Measurements from ENCODE around the gene CLDN17. TPM values are rescaled to one million over a fixed set of nuclear protein-coding genes. Genes with fewer than 3 reads are reported as not detected.

CLDN17 gene, protein sequence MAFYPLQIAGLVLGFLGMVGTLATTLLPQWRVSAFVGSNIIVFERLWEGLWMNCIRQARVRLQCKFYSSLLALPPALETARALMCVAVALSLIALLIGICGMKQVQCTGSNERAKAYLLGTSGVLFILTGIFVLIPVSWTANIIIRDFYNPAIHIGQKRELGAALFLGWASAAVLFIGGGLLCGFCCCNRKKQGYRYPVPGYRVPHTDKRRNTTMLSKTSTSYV
- not detected for polyA plus RNA-seq (2013, experiment 1 of 2)
- not detected for polyA plus RNA-seq (2013, experiment 2 of 2)

DNA sequence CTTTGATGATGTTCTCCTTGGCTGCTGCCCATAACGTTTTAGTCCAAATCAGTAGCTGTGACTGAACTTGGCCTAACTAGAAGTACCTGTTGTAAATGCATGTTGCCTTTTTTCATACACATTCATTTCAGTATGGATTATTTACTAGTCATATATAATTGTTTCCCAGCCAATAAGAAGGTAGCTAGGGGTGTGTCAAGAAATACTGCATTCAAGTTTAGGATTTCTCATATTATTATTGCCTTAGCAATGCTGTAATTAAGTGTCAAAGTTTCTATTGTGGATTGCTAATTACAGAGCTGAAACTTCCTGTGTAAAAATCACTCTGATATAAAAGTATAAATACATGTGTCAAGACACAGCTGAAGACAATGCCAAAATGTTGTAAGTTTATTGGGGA, at the start of gene CLDN17:
CLDN17 (minus strand) TSS at position 101 of the 400 bp plus-strand sequence. CDS start 188 bp downstream, outside the sequence.
- H3K14ac ChIP-seq (ENCODE audit: low read length in 2 of 2) = no peak within 1 kb of the TSS
- H2AK5ac ChIP-seq (ENCODE audit: low read length, severe bottlenecking) = no peak within 1 kb of the TSS
- no peak within 1 kb of the TSS for H2BK15ac ChIP-seq (ENCODE audit: low read depth, poor library complexity, severe bottlenecking)
- no peaks in the 10 kb centered on the region for H3K79me1 ChIP-seq (replicated peaks; ENCODE audit: low read length, poor library complexity, severe bottlenecking)
- H3K4ac ChIP-seq (ENCODE audit: low read depth in 1 of 2, low read length in 2 of 2) = no peak within 1 kb of the TSS
- no peak within 1 kb of the TSS for H3K23ac ChIP-seq (ENCODE audit: low read length in 2 of 2)
- no peak within 1 kb of the TSS for H2AFZ ChIP-seq (ENCODE audit: low read depth, low read length)
- no peak within 1 kb of the TSS for H3K18ac ChIP-seq (ENCODE audit: low read depth in 1 of 2, low read length in 2 of 2)
- no peak within 1 kb of the TSS for H3K4me2 ChIP-seq (ENCODE audit: low read length, poor library complexity, severe bottlenecking)
- no peak for DNase-seq
- no peak within 1 kb of the TSS for H3K4me3 ChIP-seq (ENCODE audit: insufficient read depth in 1 of 2, low read depth in 1 of 2, low read length in 2 of 2)
- no peak within 1 kb of the TSS for H4K91ac ChIP-seq (ENCODE audit: low read length)
- H3K27me3 ChIP-seq (ENCODE audit: control insufficient read depth in 1 of 2, insufficient read depth in 1 of 2, low read length in 2 of 2) = no peaks in the 10 kb centered on the region
- H3K9me3 ChIP-seq (ENCODE audit: control insufficient read depth, low read length) = no peaks in the 10 kb centered on the region
- no peaks in the 10 kb centered on the region for H3K36me3 ChIP-seq (ENCODE audit: control insufficient read depth in 1 of 2, insufficient read depth in 2 of 2, low read depth in 1 of 2, low read length in 2 of 2)
- H2BK120ac ChIP-seq (ENCODE audit: low read depth, low read length) = no peak within 1 kb of the TSS
- H3K4me1 ChIP-seq (ENCODE audit: control insufficient read depth, insufficient read depth, low read depth, low read length) = no peaks in the 10 kb centered on the region
- no CpG with 5 or more reads among the region's 1 CpG for WGBS
- no peak within 1 kb of the TSS for H4K8ac ChIP-seq (ENCODE audit: low read length)
- H2BK12ac ChIP-seq (ENCODE audit: low read length in 2 of 2) = no peak within 1 kb of the TSS
- no peak within 1 kb of the TSS for H3K9ac ChIP-seq (ENCODE audit: low read length)
- H3K27ac ChIP-seq (ENCODE audit: low read length, poor library complexity, severe bottlenecking) = no peak within 1 kb of the TSS
- H2BK5ac ChIP-seq (ENCODE audit: low read depth, low read length, poor library complexity, severe bottlenecking) = no peak within 1 kb of the TSS

DNA sequence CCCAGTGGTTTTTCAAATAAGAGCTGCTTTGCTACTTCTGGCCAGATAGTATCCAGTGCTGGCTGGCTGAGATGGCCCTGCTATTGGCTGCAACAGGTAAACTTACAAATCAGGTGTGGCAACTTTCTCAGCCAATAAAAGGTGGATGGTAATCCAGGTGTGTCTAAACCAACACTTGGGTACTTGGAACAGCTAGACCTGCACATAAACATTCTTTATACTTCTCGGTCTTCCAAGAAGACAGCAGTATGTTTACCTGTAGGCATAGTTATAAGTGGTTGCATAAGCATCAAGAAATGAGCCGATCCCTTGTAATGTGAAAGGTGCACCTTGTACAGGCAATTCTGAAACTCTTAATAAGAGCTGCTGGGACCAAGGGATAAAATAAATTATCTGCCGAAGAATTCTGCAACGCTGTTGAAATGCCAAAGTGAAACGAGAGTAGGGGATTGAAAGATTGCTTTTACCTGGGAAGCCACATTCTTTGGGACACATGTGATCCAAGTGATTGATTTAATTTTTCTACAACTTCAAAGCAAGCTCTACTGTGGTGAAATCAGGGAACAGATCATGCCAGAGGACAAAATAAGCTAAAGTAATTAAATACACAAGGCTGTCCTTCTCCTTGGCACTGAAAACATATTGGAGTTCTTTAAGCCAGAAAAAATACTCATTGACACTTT, 49.6 kb upstream of the CLDN17 start, which contains the start of gene CLDN8:
CLDN8 (minus strand) TSS at position 57 of the 683 bp plus-strand sequence. CDS start 172 bp downstream, outside the sequence.
- no peak within 1 kb of the TSS for H3K14ac ChIP-seq (ENCODE audit: low read length in 2 of 2)
- 84% methylated on average over 5 of the region's 5 CpGs for WGBS
- H2BK15ac ChIP-seq (ENCODE audit: low read depth, poor library complexity, severe bottlenecking) = no peak within 1 kb of the TSS

DNA sequence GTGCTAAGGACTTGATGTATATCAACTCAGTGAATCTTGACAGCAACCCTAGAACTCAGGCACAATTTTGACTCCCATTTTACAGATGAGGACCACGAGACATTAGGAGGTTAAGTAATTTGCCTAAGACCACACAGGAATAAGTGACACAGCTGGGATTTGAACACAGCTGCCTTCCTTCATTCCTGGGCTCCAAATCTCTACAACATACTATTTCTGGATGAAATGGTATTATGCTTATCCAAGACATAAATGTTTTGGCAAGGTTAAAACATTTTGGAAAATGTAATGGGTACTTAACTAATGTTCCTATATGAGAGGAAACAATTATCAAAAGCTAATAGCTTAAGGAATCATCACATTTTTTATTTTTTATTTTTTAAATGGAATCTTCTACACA, 44.5 kb upstream of the CLDN17 start:
- Histone ChIP-seq H3K9ac (ENCODE audit: low read length) (no peak overlapping the region), H3K4me1 (ENCODE audit: control insufficient read depth, insufficient read depth, low read depth, low read length) (no peaks in the 10 kb centered on the region), H2BK15ac (ENCODE audit: low read depth, poor library complexity, severe bottlenecking) (no peak overlapping the region), H3K4me3 (ENCODE audit: insufficient read depth in 1 of 2, low read depth in 1 of 2, low read length in 2 of 2) (no peak overlapping the region), H3K27ac (ENCODE audit: low read length, poor library complexity, severe bottlenecking) (no peak overlapping the region), H3K18ac (ENCODE audit: low read depth in 1 of 2, low read length in 2 of 2) (no peak overlapping the region), H3K4me2 (ENCODE audit: low read length, poor library complexity, severe bottlenecking) (no peak overlapping the region), H3K27me3 (ENCODE audit: control insufficient read depth in 1 of 2, insufficient read depth in 1 of 2, low read length in 2 of 2) (no peaks in the 10 kb centered on the region), H3K36me3 (ENCODE audit: control insufficient read depth in 1 of 2, insufficient read depth in 2 of 2, low read depth in 1 of 2, low read length in 2 of 2) (no peaks in the 10 kb centered on the region), H4K8ac (ENCODE audit: low read length) (no peak overlapping the region), H3K23ac (ENCODE audit: low read length in 2 of 2) (no peak overlapping the region), H3K4ac (ENCODE audit: low read depth in 1 of 2, low read length in 2 of 2) (no peak overlapping the region), H3K79me1 (replicated peaks; ENCODE audit: low read length, poor library complexity, severe bottlenecking) (no peaks in the 10 kb centered on the region), H4K91ac (ENCODE audit: low read length) (no peak overlapping the region), H2BK12ac (ENCODE audit: low read length in 2 of 2) (no peak overlapping the region), H2AFZ (ENCODE audit: low read depth, low read length) (no peak overlapping the region), H3K9me3 (ENCODE audit: control insufficient read depth, low read length) (no peaks in the 10 kb centered on the region), H2BK120ac (ENCODE audit: low read depth, low read length) (no peak overlapping the region), H2BK5ac (ENCODE audit: low read depth, low read length, poor library complexity, severe bottlenecking) (no peak overlapping the region), H3K14ac (ENCODE audit: low read length in 2 of 2) (no peak overlapping the region), H2AK5ac (ENCODE audit: low read length, severe bottlenecking) (no peak overlapping the region)
- DNase-seq = no peak
- 44% methylated on average over 1 of the region's 1 CpG for WGBS

More for the DNA sequence above, 49.6 kb upstream of the CLDN17 start, which contains the start of gene CLDN8:
- Histone ChIP-seq H3K4me1 (ENCODE audit: control insufficient read depth, insufficient read depth, low read depth, low read length) (no peaks in the 10 kb centered on the region), H3K27ac (ENCODE audit: low read length, poor library complexity, severe bottlenecking) (no peak within 1 kb of the TSS), H3K4ac (ENCODE audit: low read depth in 1 of 2, low read length in 2 of 2) (no peak within 1 kb of the TSS), H3K9ac (ENCODE audit: low read length) (no peak within 1 kb of the TSS), H3K4me3 (ENCODE audit: insufficient read depth in 1 of 2, low read depth in 1 of 2, low read length in 2 of 2) (no peak within 1 kb of the TSS), H4K8ac (ENCODE audit: low read length) (no peak within 1 kb of the TSS), H4K91ac (ENCODE audit: low read length) (no peak within 1 kb of the TSS), H3K4me2 (ENCODE audit: low read length, poor library complexity, severe bottlenecking) (no peak within 1 kb of the TSS), H3K23ac (ENCODE audit: low read length in 2 of 2) (no peak within 1 kb of the TSS), H2BK120ac (ENCODE audit: low read depth, low read length) (no peak within 1 kb of the TSS), H3K27me3 (ENCODE audit: control insufficient read depth in 1 of 2, insufficient read depth in 1 of 2, low read length in 2 of 2) (no peaks in the 10 kb centered on the region), H2BK5ac (ENCODE audit: low read depth, low read length, poor library complexity, severe bottlenecking) (no peak within 1 kb of the TSS), H3K9me3 (ENCODE audit: control insufficient read depth, low read length) (no peaks in the 10 kb centered on the region), H2BK12ac (ENCODE audit: low read length in 2 of 2) (no peak within 1 kb of the TSS), H3K18ac (ENCODE audit: low read depth in 1 of 2, low read length in 2 of 2) (no peak within 1 kb of the TSS), H2AK5ac (ENCODE audit: low read length, severe bottlenecking) (no peak within 1 kb of the TSS), H2AFZ (ENCODE audit: low read depth, low read length) (no peak within 1 kb of the TSS), H3K36me3 (ENCODE audit: control insufficient read depth in 1 of 2, insufficient read depth in 2 of 2, low read depth in 1 of 2, low read length in 2 of 2) (no peaks in the 10 kb centered on the region), H3K79me1 (replicated peaks; ENCODE audit: low read length, poor library complexity, severe bottlenecking) (no peaks in the 10 kb centered on the region)
- DNase-seq = no peak

DNA sequence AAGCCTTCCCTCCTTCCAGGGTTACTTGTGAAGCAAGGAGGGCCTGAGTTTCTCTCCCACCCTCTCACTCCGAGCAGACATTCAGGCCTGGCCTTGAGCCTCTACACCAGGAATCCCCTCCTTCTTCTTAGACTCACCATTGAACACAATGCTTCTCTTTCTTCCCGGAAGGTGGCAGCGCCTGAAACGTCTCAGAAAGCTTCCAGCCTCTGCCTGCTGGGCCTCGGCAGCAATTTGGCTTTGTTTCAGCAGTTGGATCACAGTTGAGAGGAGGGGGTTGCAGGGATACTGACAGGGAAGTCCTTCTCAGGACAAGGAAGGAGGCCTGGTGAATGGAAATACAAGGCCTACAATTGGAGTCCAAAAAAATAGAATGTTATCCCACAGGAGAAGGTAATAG, 43.0 kb upstream of the CLDN17 start:
- H3K23ac ChIP-seq (ENCODE audit: low read length in 2 of 2) = no peak overlapping the region
- H3K79me1 ChIP-seq (replicated peaks; ENCODE audit: low read length, poor library complexity, severe bottlenecking) = no peaks in the 10 kb centered on the region
- no peak overlapping the region for H2BK5ac ChIP-seq (ENCODE audit: low read depth, low read length, poor library complexity, severe bottlenecking)
- H3K27me3 ChIP-seq (ENCODE audit: control insufficient read depth in 1 of 2, insufficient read depth in 1 of 2, low read length in 2 of 2) = no peaks in the 10 kb centered on the region
- H3K27ac ChIP-seq (ENCODE audit: low read length, poor library complexity, severe bottlenecking) = no peak overlapping the region
- H3K4me3 ChIP-seq (ENCODE audit: insufficient read depth in 1 of 2, low read depth in 1 of 2, low read length in 2 of 2) = no peak overlapping the region
- no peaks in the 10 kb centered on the region for H3K9me3 ChIP-seq (ENCODE audit: control insufficient read depth, low read length)
- no peak for DNase-seq
- H2BK12ac ChIP-seq (ENCODE audit: low read length in 2 of 2) = no peak overlapping the region
- no peak overlapping the region for H3K9ac ChIP-seq (ENCODE audit: low read length)
- H3K4me2 ChIP-seq (ENCODE audit: low read length, poor library complexity, severe bottlenecking) = no peak overlapping the region
- no peaks in the 10 kb centered on the region for H3K36me3 ChIP-seq (ENCODE audit: control insufficient read depth in 1 of 2, insufficient read depth in 2 of 2, low read depth in 1 of 2, low read length in 2 of 2)
- no peak overlapping the region for H2BK15ac ChIP-seq (ENCODE audit: low read depth, poor library complexity, severe bottlenecking)
- H3K14ac ChIP-seq (ENCODE audit: low read length in 2 of 2) = no peak overlapping the region
- no peak overlapping the region for H3K18ac ChIP-seq (ENCODE audit: low read depth in 1 of 2, low read length in 2 of 2)
- 72% methylated on average over 5 of the region's 5 CpGs for WGBS
- no peak overlapping the region for H3K4ac ChIP-seq (ENCODE audit: low read depth in 1 of 2, low read length in 2 of 2)
- no peaks in the 10 kb centered on the region for H3K4me1 ChIP-seq (ENCODE audit: control insufficient read depth, insufficient read depth, low read depth, low read length)
- no peak overlapping the region for H4K91ac ChIP-seq (ENCODE audit: low read length)
- H2AFZ ChIP-seq (ENCODE audit: low read depth, low read length) = no peak overlapping the region
- no peak overlapping the region for H2AK5ac ChIP-seq (ENCODE audit: low read length, severe bottlenecking)
- no peak overlapping the region for H4K8ac ChIP-seq (ENCODE audit: low read length)
- no peak overlapping the region for H2BK120ac ChIP-seq (ENCODE audit: low read depth, low read length)

Measured in mesenchymal stem cell (in vitro differentiated cells and primary cell).